ENCODE results near the gene QPRT. TPM values are rescaled to one million over a fixed set of nuclear protein-coding genes. Genes with fewer than 3 reads are reported as not detected.
"Not testable (repeated sequence)": the region's sequence is repeated elsewhere in the genome, so short reads cannot be mapped to it uniquely, and the experiment has no call there.

QPRT gene
- total RNA-seq, 3 donors from 2014 or later = 25.3 to 54.6 (median 25.4) TPM

- peak in 1 of 3 donors; percentile 74 for DNase-seq
- TF ChIP-seq CTCF (IDR thresholded peaks at IDR 0.05) = no peak
- Histone ChIP-seq H3K9me3 (no peaks in the 10 kb centered on the region), H3K4me3 (no peak overlapping the region), H3K36me3 (ENCODE audit: low read depth) (no peaks in the 10 kb centered on the region), H3K4me1 (ENCODE audit: low read depth) (peaks cover 37% of the 10 kb centered on the region)
- ATAC-seq = peak; percentile 83
- intact Hi-C loops (cut with DNase I, micrococcal nuclease) = no loop called here
Observed at GRCh38 chr16:29736764-29737163, 57.8 kb downstream of the QPRT start.

- ATAC-seq = peak; percentile 15
- Histone ChIP-seq H3K4me3 (no peak overlapping the region), H3K9me3 (no peaks in the 10 kb centered on the region), H3K36me3 (ENCODE audit: low read depth) (no peaks in the 10 kb centered on the region), H3K4me1 (ENCODE audit: low read depth) (peaks cover 39% of the 10 kb centered on the region)
- intact Hi-C loops (cut with DNase I, micrococcal nuclease) = no loop called here
- DNase-seq = no peak
- TF ChIP-seq CTCF (IDR thresholded peaks at IDR 0.05) = no peak
Observed at GRCh38 chr16:29737713-29738112, 58.7 kb downstream of the QPRT start.

GRCh38 chr16:29738514-29738913 lies 59.5 kb downstream of the QPRT start:
- H3K36me3 ChIP-seq (ENCODE audit: low read depth) = no peaks in the 10 kb centered on the region
- no peak overlapping the region for H3K4me3 ChIP-seq
- H3K4me1 ChIP-seq (ENCODE audit: low read depth) = peaks cover 47% of the 10 kb centered on the region
- ATAC-seq = peak; percentile 76
- H3K9me3 ChIP-seq = no peaks in the 10 kb centered on the region
- no peak for DNase-seq
- intact Hi-C loops (cut with DNase I, micrococcal nuclease) = no loop called here
- no peak for TF ChIP-seq CTCF (IDR thresholded peaks at IDR 0.05)

- H3K4me3 ChIP-seq; H3K9me3 ChIP-seq; ATAC-seq; intact Hi-C loops (cut with DNase I, micrococcal nuclease); H3K36me3 ChIP-seq (ENCODE audit: low read depth): not testable (repeated sequence)
- peaks cover 54% of the 10 kb centered on the region for H3K4me1 ChIP-seq (ENCODE audit: low read depth)
- DNase-seq = peak in 1 of 3 donors; percentile 62
Observed at GRCh38 chr16:29739927-29740629, 61.1 kb downstream of the QPRT start.

- intact Hi-C loops (cut with DNase I, micrococcal nuclease); H3K9me3 ChIP-seq; H3K4me3 ChIP-seq; H3K36me3 ChIP-seq (ENCODE audit: low read depth); ATAC-seq: not testable (repeated sequence)
- peaks cover 54% of the 10 kb centered on the region for H3K4me1 ChIP-seq (ENCODE audit: low read depth)
- peak in 2 of 3 donors; percentile 43 to 72 for DNase-seq
Observed at GRCh38 chr16:29740630-29741015, 61.6 kb downstream of the QPRT start.

GRCh38 chr16:29742683-29743275 lies 63.8 kb downstream of the QPRT start:
- no peak overlapping the region for H3K4me3 ChIP-seq
- intact Hi-C loops (cut with DNase I, micrococcal nuclease) = no loop called here
- no peak for TF ChIP-seq CTCF (IDR thresholded peaks at IDR 0.05)
- DNase-seq (peak in 1 of 3 donors; percentile 26), ATAC-seq (no peak)
- H3K4me1 ChIP-seq (ENCODE audit: low read depth) = peaks cover 52% of the 10 kb centered on the region
- H3K9me3 ChIP-seq = no peaks in the 10 kb centered on the region
- H3K36me3 ChIP-seq (ENCODE audit: low read depth) = no peaks in the 10 kb centered on the region
